Osteocyte (in vitro differentiated cells): ENCODE results near the gene FDXR. TPM values are rescaled to one million over a fixed set of nuclear protein-coding genes. Genes with fewer than 3 reads are reported as not detected.

ENCODE experiments used
- DNase-seq: peaks from one replicate; pipeline ENCODE4 v3.0.0; 2021; ENCODE audit warnings: mixed read lengths; ENCODE audit not compliant: unreplicated experiment; ENCODE audit errors: extremely low spot score
- H3K27ac Mint-ChIP-seq: one replicate; pipeline ENCODE4 v1.8.0; 2021; ENCODE audit warnings: mild to moderate bottlenecking, mixed read lengths; ENCODE audit not compliant: unreplicated experiment
- H3K27me3 Mint-ChIP-seq: one replicate; pipeline ENCODE4 v1.8.0; 2021; ENCODE audit warnings: mixed read lengths; ENCODE audit not compliant: unreplicated experiment
- H3K36me3 Mint-ChIP-seq: one replicate; pipeline ENCODE4 v1.8.0; 2021; ENCODE audit warnings: mixed read lengths; ENCODE audit not compliant: unreplicated experiment
- H3K4me1 Mint-ChIP-seq: one replicate; pipeline ENCODE4 v1.8.0; 2021; ENCODE audit warnings: mixed read lengths; ENCODE audit not compliant: unreplicated experiment
- H3K4me3 Mint-ChIP-seq: one replicate; pipeline ENCODE4 v1.8.0; 2021; ENCODE audit warnings: mild to moderate bottlenecking, moderate library complexity, mixed read lengths; ENCODE audit not compliant: unreplicated experiment
- H3K9me3 Mint-ChIP-seq: one replicate; pipeline ENCODE4 v1.8.0; 2021; ENCODE audit warnings: mixed read lengths; ENCODE audit not compliant: unreplicated experiment
- total RNA-seq: library from RNA; stranded (reverse); gene quantifications from 2 replicates; pipeline ENCODE4 v1.2.1, GENCODE V29; 2021
- TF ChIP-seq, protein P1 (sequence below): fragments of 200-600 bp; sonication (generic); IDR thresholded peaks from 2 replicates; pipeline ENCODE4 v1.5.0; 2021; ENCODE audit warnings: antibody characterized with exemption, mild to moderate bottlenecking, moderate library complexity

Gene FDXR
- total RNA-seq, 1 donor from 2014 or later: 11.2 TPM

DNA sequence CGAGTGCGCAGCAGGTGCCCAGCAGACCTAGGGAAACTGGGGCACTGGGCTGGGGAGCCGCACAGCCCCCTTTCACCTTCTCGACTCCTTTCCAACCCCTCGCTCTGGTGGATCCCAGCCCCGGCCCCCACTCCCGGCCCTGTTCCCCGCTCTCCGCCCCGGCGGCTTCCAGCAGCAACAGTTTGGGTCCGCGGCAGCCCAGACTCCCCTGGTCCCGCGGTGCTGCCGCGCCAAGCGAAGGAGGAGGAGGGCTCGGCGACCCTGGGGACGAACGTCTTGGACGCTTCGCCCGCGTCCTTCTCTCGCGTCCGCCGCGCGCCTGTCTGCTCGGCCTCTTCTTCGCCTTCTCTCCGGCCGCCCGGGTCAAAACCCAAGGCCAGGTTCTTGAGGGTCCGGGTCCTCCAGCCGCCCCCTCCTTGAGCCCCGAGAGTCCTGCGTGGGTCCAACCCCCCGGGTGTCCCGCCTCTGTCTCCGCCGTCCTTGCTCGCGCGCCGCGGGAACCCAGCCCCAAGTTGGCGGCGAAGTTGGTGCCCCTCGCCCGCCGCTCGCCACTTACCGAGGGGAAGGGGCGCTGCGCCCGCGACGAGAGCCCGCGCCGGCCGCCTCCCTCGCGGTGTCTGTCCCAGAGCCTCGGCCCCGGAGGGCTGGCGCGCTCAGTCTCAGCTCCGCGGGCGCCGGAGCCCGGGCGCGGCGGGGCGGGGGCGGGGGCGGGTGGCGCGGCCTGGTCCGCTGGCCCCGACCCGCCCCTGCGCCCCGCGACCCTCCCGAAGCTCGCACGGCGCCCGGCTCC lies 11.7 kb downstream of the FDXR start:
- Mint-ChIP-seq H3K9me3 (no peaks in the 10 kb centered on the region), H3K4me3 (peak overlapping the region; percentile 44), H3K27me3 (peaks cover 39% of the 10 kb centered on the region), H3K27ac (no peak overlapping the region), H3K4me1 (peaks cover 19% of the 10 kb centered on the region), H3K36me3 (peaks cover 3% of the 10 kb centered on the region)
- DNase-seq: no peak
- TF ChIP-seq, protein P1, sequence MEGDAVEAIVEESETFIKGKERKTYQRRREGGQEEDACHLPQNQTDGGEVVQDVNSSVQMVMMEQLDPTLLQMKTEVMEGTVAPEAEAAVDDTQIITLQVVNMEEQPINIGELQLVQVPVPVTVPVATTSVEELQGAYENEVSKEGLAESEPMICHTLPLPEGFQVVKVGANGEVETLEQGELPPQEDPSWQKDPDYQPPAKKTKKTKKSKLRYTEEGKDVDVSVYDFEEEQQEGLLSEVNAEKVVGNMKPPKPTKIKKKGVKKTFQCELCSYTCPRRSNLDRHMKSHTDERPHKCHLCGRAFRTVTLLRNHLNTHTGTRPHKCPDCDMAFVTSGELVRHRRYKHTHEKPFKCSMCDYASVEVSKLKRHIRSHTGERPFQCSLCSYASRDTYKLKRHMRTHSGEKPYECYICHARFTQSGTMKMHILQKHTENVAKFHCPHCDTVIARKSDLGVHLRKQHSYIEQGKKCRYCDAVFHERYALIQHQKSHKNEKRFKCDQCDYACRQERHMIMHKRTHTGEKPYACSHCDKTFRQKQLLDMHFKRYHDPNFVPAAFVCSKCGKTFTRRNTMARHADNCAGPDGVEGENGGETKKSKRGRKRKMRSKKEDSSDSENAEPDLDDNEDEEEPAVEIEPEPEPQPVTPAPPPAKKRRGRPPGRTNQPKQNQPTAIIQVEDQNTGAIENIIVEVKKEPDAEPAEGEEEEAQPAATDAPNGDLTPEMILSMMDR: no peak

DNA sequence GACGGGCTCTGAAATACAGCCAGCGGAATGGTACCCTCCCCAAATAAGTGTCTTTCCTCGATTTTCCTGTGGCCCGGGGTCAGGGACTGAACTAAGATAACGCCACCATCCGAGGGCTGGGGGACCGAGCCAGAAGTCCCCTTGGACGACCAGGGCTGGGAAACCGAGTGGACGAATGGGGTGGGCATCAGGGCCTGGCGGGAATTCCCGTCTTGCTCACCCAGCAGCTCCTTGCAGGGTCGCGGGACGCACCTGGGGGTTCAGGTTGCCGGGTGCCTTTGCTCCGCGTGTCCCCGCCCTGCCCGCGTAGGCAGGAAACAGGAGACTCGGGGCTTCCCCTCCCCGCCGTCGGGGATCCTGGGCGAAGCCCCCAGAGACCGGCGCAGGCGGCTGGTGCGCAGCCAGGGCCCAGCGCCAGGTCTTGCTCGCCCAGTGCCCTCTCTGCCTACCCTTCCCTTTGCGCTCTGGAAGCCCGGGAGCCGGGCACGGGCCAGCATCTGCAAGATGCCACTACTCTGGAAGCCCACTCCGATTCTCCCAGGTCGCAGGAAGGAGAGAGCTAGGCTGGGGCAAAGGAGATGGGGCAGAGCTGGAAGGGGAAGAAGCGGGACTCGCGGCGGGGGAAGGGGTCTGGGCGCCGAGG lies 12.4 kb downstream of the FDXR start:
- no peak overlapping the region for H3K27ac Mint-ChIP-seq
- DNase-seq: no peak
- peaks cover 19% of the 10 kb centered on the region for H3K4me1 Mint-ChIP-seq
- TF ChIP-seq, protein P1: no peak
- H3K4me3 Mint-ChIP-seq: peak overlapping the region; percentile 48
- peaks cover 3% of the 10 kb centered on the region for H3K36me3 Mint-ChIP-seq
- no peaks in the 10 kb centered on the region for H3K9me3 Mint-ChIP-seq
- H3K27me3 Mint-ChIP-seq: peaks cover 44% of the 10 kb centered on the region

DNA sequence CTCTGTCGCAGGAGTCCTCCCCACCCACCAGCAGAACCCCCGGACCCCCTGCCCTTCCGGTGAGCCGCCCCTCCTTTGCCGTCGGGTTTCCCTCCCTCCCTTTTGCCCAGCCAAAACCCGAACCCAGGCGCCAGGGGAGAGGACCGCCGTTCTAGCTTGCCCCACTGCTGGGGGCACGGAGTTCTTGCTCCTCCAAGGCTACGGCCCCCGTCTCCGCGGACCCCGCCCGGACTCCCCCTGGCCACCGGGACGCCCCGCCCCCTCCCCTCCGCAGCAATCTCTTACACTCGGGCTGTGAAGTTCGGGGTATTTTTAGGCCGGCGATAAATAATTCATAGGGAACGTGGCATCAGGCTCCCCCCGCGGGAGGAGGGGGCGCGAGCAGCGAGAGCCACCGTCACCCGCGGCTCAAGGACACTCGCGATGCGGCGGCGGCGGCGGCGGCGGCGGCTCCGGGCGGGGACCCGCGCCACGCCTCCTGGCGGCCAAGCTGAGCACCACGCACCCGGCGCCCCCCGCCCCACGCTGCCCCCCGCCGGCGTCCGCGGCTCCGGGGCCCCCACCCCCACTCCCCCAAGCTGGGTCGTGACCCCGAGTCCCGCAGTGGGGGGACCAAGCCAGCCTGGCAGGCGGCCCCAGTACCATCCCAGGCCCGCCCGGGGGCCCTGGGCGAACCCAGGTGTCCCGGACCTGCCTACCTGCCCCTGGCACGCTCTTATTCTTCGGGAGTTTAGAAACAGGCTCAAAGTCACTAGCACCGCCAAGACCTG lies 13.2 kb downstream of the FDXR start, which contains the start of gene GRIN2C:
Gene GRIN2C, minus strand, starts transcription at position 427 of the 770 bp plus-strand sequence. CDS start 4,793 bp downstream, outside the sequence.
- no peak for DNase-seq
- H3K36me3 Mint-ChIP-seq: peaks cover 3% of the 10 kb centered on the region
- H3K4me1 Mint-ChIP-seq: peaks cover 17% of the 10 kb centered on the region
- peak within 1 kb of the TSS; percentile 48 for H3K4me3 Mint-ChIP-seq
- TF ChIP-seq, protein P1: peak; percentile 62
- H3K27me3 Mint-ChIP-seq: peaks cover 50% of the 10 kb centered on the region
- H3K27ac Mint-ChIP-seq: no peak within 1 kb of the TSS
- no peaks in the 10 kb centered on the region for H3K9me3 Mint-ChIP-seq

DNA sequence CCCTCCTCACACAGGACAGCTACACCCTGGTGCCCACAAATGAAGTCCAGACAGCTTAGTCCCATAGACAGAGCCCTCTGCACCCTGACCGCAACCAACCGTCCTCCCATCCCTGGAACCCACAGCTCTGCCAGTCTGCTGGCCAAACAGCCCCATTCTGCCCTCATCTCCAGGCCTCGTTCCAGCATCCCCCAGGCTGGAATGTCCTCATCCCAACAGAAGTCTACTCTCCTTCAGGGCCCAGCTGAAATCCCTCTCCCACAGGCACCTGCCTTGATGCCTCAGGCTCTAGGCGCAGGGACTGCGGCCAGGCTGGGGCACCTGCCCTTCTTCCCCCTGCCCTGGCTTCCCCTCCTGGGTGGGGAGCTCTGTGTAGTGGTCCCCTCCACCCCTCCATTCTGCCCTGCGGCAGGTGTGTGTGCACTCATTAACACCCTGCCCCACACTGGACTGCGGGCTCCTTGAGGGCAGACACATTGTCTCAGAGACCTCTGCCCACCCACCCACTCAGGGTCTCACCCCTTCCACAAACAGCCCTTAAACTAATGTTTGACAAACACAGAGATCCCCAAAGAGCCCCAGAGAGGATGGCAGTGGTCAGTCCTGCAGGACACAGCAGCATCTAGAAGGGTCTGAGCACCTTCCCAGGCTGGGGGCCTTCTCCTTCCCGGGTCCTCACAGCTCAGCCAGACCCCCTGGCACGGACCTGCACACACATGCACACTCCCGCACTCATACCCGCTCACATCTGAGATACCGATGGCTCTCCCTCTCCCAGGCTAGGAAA lies 13.9 kb downstream of the FDXR start:
- Mint-ChIP-seq H3K27me3 (peaks cover 57% of the 10 kb centered on the region), H3K36me3 (peaks cover 3% of the 10 kb centered on the region), H3K4me3 (peak overlapping the region; percentile 32), H3K9me3 (no peaks in the 10 kb centered on the region), H3K4me1 (peaks cover 16% of the 10 kb centered on the region), H3K27ac (no peak overlapping the region)
- no peak for DNase-seq
- TF ChIP-seq, protein P1: no peak
